ENCODE data around the gene TTC8.

DNA sequence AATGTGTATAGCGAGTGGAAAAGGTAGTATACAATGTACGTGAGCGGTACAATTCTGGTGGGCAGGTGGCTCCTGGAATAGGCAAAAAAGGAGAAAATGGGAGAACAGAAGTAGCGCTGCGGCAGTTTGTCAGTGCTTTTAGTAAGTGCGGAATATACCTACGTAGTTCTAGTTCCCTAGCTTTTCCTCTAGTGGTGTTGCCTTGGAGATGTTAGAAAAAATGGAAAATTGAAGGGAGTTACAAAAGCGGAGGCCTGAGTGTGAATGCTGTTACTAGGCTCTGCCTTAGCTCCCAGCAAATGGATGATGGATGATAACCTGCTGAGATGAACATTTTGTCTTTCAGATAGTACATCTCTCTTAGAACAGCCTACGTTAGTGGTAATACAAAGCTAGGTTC, 1.1 kb downstream of the TTC8 start:
- TF ChIP-seq POLR2AphosphoS5 (IDR thresholded peaks at IDR 0.05; ENCODE audit: low read depth, low read length) (no peak), TAF1 (IDR thresholded peaks at IDR 0.05; ENCODE audit: borderline replicate concordance, insufficient read depth, low read length) (no peak)
- TF ChIP-seq, protein P1, sequence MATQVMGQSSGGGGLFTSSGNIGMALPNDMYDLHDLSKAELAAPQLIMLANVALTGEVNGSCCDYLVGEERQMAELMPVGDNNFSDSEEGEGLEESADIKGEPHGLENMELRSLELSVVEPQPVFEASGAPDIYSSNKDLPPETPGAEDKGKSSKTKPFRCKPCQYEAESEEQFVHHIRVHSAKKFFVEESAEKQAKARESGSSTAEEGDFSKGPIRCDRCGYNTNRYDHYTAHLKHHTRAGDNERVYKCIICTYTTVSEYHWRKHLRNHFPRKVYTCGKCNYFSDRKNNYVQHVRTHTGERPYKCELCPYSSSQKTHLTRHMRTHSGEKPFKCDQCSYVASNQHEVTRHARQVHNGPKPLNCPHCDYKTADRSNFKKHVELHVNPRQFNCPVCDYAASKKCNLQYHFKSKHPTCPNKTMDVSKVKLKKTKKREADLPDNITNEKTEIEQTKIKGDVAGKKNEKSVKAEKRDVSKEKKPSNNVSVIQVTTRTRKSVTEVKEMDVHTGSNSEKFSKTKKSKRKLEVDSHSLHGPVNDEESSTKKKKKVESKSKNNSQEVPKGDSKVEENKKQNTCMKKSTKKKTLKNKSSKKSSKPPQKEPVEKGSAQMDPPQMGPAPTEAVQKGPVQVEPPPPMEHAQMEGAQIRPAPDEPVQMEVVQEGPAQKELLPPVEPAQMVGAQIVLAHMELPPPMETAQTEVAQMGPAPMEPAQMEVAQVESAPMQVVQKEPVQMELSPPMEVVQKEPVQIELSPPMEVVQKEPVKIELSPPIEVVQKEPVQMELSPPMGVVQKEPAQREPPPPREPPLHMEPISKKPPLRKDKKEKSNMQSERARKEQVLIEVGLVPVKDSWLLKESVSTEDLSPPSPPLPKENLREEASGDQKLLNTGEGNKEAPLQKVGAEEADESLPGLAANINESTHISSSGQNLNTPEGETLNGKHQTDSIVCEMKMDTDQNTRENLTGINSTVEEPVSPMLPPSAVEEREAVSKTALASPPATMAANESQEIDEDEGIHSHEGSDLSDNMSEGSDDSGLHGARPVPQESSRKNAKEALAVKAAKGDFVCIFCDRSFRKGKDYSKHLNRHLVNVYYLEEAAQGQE (IDR thresholded peaks at IDR 0.05; ENCODE audit: insufficient read depth in 1 of 2, low read depth in 2 of 2, low read length in 2 of 2), result no peak

All from PFSK-1 (cell line).